Cardiac fibroblast (primary cell): ENCODE measurements around the gene TMTC4.

ENCODE experiments used
- DNase-seq, 2 donors: peaks; one replicate each; pipeline versions ENCODE4 v3.0.0 to v3.0.0-alpha.2; 2010; ENCODE audit warnings: low read depth in 2 of 2
- H3K4me3 ChIP-seq, 2 donors: replicated peaks in 1 of 2; 1 replicate in 1 of 2; 2 replicates in 1 of 2; pipeline ENCODE4 v1.5.1; 2011; ENCODE audit warnings: low read depth in 2 of 2, low read length in 2 of 2, mild to moderate bottlenecking in 2 of 2, moderate library complexity in 1 of 2
- TF ChIP-seq, protein P1 (sequence below): IDR thresholded peaks from one replicate; pipeline ENCODE4 v1.5.1; 2011; ENCODE audit warnings: low read depth, mild to moderate bottlenecking, low read length, inconsistent platforms

The TMTC4 gene

DNA sequence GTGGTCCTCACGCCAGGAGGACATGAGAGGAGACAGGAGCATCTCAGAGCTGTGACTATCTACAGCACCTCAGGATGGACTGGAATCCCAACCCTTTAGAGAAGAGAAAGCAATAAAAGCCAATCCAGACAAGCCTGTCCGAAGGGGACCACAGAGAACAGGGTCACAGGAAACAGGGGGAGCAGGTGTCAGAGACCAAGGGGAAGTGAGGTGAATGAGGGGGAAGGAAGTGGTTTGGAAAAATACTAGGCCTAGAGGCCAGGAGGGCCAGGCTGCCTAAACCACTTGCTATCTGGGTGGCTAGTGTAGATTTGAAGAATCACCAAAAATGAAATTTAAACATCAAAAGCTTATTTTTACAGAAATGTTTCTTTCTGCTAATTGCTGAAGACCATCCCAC lies 16.2 kb downstream of the TMTC4 start:
- TF ChIP-seq, protein P1, sequence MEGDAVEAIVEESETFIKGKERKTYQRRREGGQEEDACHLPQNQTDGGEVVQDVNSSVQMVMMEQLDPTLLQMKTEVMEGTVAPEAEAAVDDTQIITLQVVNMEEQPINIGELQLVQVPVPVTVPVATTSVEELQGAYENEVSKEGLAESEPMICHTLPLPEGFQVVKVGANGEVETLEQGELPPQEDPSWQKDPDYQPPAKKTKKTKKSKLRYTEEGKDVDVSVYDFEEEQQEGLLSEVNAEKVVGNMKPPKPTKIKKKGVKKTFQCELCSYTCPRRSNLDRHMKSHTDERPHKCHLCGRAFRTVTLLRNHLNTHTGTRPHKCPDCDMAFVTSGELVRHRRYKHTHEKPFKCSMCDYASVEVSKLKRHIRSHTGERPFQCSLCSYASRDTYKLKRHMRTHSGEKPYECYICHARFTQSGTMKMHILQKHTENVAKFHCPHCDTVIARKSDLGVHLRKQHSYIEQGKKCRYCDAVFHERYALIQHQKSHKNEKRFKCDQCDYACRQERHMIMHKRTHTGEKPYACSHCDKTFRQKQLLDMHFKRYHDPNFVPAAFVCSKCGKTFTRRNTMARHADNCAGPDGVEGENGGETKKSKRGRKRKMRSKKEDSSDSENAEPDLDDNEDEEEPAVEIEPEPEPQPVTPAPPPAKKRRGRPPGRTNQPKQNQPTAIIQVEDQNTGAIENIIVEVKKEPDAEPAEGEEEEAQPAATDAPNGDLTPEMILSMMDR = no peak
- no peak for DNase-seq
- H3K4me3 ChIP-seq = no peak overlapping the region

DNA sequence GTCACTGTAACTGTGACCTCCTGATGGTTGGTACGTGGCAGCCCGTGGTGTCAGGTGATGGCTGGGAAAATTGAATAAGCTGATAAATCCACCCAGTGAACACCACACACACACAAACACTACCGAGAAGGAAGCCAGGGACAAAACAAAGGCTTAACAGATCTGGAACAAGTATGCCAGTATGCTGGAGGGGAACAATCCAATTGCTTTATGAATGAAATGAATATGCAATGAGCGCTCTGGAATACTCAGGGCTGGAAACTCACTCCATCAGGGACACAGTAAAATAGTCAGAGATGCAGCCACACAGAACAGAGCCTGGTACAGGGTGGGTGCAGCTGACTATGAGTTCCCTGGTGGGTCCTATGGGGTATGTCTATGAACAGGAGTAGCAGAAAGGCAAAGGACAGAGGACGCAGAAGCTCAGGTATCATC lies 16.7 kb downstream of the TMTC4 start:
- H3K4me3 ChIP-seq = no peak overlapping the region
- TF ChIP-seq, protein P1 = no peak
- no peak for DNase-seq

DNA sequence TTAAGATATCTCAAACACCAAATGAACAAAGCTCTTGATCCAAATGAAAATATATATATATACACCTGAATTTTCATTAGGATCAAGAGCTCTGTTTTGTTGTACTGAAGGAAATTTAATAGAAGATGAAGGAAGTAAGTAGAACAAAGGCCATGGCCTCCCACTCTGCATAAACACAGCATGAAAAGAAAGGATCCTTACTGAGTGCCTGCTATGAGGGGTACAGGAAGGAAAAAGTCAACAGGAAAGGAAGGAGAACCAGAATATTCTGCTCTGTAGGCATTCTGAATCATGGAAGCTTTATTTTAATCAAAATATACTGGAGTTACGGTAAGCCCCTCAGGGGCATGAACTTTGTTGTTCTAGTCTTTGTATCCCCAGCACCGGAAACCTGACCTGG lies 22.1 kb downstream of the TMTC4 start:
- DNase-seq = no peak
- TF ChIP-seq, protein P1 = no peak

DNA sequence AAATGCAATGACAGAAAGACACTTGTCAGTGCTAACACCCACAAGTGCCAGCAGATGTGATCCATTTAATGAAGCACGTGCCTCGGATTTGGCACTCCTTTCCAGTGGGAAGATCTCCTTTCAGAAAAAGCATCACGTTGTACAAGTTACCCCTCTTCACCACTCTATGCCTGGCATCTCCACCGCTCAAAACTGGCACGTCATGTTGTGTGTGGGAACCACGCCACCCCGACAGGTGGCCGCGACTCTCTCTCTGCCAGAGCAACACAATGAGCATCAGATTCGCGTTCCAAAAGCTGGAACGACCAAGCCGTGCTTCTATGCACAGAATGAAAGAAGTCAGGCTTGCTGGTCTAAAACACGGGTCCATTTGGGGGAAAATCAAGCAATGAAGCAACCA lies 24.3 kb downstream of the TMTC4 start:
- no peak overlapping the region for H3K4me3 ChIP-seq
- DNase-seq = no peak
- TF ChIP-seq, protein P1 = no peak

More for the DNA sequence above, 22.1 kb downstream of the TMTC4 start:
- no peak overlapping the region for H3K4me3 ChIP-seq

DNA sequence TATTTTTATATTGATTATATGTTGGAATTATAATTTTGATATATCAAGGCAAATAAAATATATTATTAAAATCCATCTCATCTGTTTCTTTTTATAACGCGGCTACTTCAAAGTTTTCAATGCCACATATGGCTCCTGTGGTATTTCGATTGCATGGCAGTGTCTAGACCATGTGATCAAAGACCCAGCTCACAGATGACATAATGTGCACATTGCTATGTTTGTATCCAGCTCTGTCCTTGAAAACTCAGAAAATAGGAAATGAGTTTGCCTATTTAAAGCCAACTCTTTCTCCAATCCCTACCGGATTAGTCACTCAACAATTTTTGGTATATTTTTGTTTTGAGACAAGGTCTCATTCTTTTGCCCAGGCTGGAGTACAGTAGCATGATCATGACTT lies 26.2 kb downstream of the TMTC4 start:
- no peak overlapping the region for H3K4me3 ChIP-seq
- DNase-seq = peak in 1 of 2 donors; percentile 41
- TF ChIP-seq, protein P1 = no peak

DNA sequence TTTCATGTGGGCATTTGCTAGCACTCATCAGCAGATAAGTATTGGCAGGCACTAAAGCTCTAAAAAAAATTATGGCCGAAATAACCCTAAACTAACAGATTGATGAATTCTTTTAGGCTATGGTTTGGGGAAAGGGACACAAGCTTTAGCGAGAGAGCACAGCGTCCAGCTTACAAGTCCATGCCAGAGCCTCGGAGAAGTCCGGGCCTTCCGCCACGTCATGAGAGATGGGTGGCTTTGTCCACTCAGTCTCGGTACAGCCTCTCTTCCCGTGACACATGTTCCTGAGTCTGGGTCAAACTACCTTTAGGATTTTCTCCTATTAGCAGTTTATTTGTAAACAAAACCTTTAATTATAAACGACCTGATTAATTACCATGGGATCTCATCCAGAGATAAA lies 27.7 kb downstream of the TMTC4 start:
- no peak overlapping the region for H3K4me3 ChIP-seq
- TF ChIP-seq, protein P1 = no peak
- DNase-seq = no peak

DNA sequence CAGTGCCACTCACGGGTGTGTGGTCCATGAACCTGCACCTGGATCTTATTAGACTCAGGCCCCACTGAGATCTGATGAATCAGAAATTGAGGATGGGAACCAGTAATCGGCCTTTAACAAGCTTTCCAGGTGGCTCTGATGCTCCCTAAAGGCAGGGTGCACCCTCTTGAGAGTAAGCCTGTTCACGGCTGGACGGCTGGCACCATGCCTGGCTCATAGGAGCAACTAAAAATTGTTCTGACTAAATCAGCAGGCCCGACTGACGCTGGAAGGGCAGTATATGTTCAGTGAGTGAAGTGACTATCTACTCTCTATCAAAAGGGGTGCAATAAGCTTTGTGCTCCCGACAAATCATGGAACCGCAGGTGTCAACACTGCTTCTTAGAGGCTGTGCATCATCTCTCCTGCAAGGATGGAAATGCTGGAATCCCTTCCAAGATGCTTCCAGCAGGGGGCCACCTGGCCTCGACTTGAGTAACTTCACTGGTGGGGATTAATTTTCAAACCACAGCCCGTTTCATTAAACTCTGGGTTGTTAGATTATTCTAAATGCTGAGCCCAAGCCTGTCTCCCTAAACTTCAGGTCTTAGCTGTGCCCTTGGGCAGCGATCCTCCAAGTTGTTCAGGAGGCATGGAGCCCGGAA lies 28.4 kb downstream of the TMTC4 start:
- DNase-seq = peak; percentile 49 to 54
- TF ChIP-seq, protein P1 = peak; percentile 63
- no peak overlapping the region for H3K4me3 ChIP-seq
